SK-N-SH treated with all-trans-retinoic acid at 6 μM for 48 hours (cell line): ENCODE measurements around the gene PRSS16.

ENCODE experiments used
- ATAC-seq: fragments of 200-7000 bp; cut with Tn5 transposase; 3 replicates; pipeline ENCODE4 v1.9.1; 2020; ENCODE audit warnings: mild to moderate bottlenecking, moderate library complexity
- ARNTL ChIP-seq: fragments of 450-650 bp; formaldehyde crosslinking; IDR thresholded peaks from 2 replicates; pipeline ENCODE4 v1.5.0; 2020; ENCODE audit warnings: low read depth, mild to moderate bottlenecking, moderate library complexity, borderline replicate concordance
- BACH2 ChIP-seq: fragments of 250-450 bp; sonication (Bioruptor Pico); IDR thresholded peaks from 2 replicates; pipeline ENCODE4 v1.9.0; 2021; ENCODE audit warnings: mild to moderate bottlenecking, borderline replicate concordance
- CREB5 ChIP-seq: fragments of 250-450 bp; sonication (Bioruptor Pico); IDR thresholded peaks from 2 replicates; pipeline ENCODE4 v1.5.1; 2020; ENCODE audit warnings: low read depth, mild to moderate bottlenecking, moderate library complexity
- CSDC2 ChIP-seq: fragments of 250-450 bp; sonication (Bioruptor Pico); IDR thresholded peaks from 2 replicates; pipeline ENCODE4 v1.5.0; 2020; ENCODE audit warnings: mild to moderate bottlenecking, moderate library complexity
- CSRNP3 ChIP-seq: fragments of 250-450 bp; sonication (Bioruptor Pico); IDR thresholded peaks from 2 replicates; pipeline ENCODE4 v1.5.1; 2021; ENCODE audit warnings: mild to moderate bottlenecking, moderate library complexity
- GLIS3 ChIP-seq: fragments of 250-450 bp; sonication (Bioruptor Pico); IDR thresholded peaks from 2 replicates; pipeline ENCODE4 v1.5.0; 2020; ENCODE audit warnings: mild to moderate bottlenecking, moderate library complexity
- ISL1 ChIP-seq: fragments of 250-450 bp; sonication (Bioruptor Pico); IDR thresholded peaks from 2 replicates; pipeline ENCODE4 v2.1.2; 2022; ENCODE audit warnings: mild to moderate bottlenecking, moderate library complexity
- PATZ1 ChIP-seq: fragments of 250-450 bp; sonication (Bioruptor Pico); IDR thresholded peaks from 2 replicates; pipeline ENCODE4 v1.8.0; 2020; ENCODE audit warnings: mild to moderate bottlenecking, moderate library complexity, borderline replicate concordance
- POU6F1 ChIP-seq: fragments of 250-450 bp; sonication (Bioruptor Pico); IDR thresholded peaks from 2 replicates; pipeline ENCODE4 v1.8.0; 2021; ENCODE audit warnings: low read depth, mild to moderate bottlenecking, moderate library complexity, borderline replicate concordance
- PPARA ChIP-seq: fragments of 250-450 bp; sonication (Bioruptor Pico); IDR thresholded peaks from 2 replicates; pipeline ENCODE4 v1.5.0; 2020; ENCODE audit warnings: mild to moderate bottlenecking, borderline replicate concordance
- RARB ChIP-seq: fragments of 250-450 bp; sonication (Bioruptor Pico); IDR thresholded peaks from 2 replicates; pipeline ENCODE4 v1.8.0; 2021; ENCODE audit warnings: mild to moderate bottlenecking, moderate library complexity
- SNAI2 ChIP-seq: fragments of 250-450 bp; sonication (Bioruptor Pico); IDR thresholded peaks from 2 replicates; pipeline ENCODE4 v1.5.0; 2020; ENCODE audit warnings: mild to moderate bottlenecking, moderate library complexity
- TCF4 ChIP-seq: fragments of 250-450 bp; sonication (Bioruptor Pico); IDR thresholded peaks from 2 replicates; pipeline ENCODE4 v1.8.0; 2021; ENCODE audit warnings: mild to moderate bottlenecking, moderate library complexity, borderline replicate concordance
- TSHZ2 ChIP-seq: fragments of 250-450 bp; sonication (Bioruptor Pico); IDR thresholded peaks from 2 replicates; pipeline ENCODE4 v1.5.0; 2020; ENCODE audit warnings: mild to moderate bottlenecking, moderate library complexity
- ZC3H10 ChIP-seq: fragments of 250-450 bp; sonication (Bioruptor Pico); IDR thresholded peaks from 2 replicates; pipeline ENCODE4 v1.5.1; 2021; ENCODE audit warnings: mild to moderate bottlenecking, moderate library complexity
- ZFP3 ChIP-seq: fragments of 250-450 bp; sonication (Bioruptor Pico); IDR thresholded peaks from 2 replicates; pipeline ENCODE4 v1.5.0; 2020; ENCODE audit warnings: mild to moderate bottlenecking, moderate library complexity
- ZFP30 ChIP-seq: fragments of 450-650 bp; formaldehyde crosslinking; IDR thresholded peaks from 2 replicates; pipeline ENCODE4 v1.5.0; 2022; ENCODE audit warnings: mild to moderate bottlenecking, moderate library complexity
- ZNF565 ChIP-seq: fragments of 450-650 bp; formaldehyde crosslinking; conservative IDR thresholded peaks from 2 replicates; pipeline ENCODE4 v1.5.0; 2020; ENCODE audit warnings: low read depth, mild to moderate bottlenecking, moderate library complexity
- ZNF70 ChIP-seq: fragments of 450-650 bp; formaldehyde crosslinking; IDR thresholded peaks from 2 replicates; pipeline ENCODE4 v1.5.0; 2020; ENCODE audit warnings: mild to moderate bottlenecking, moderate library complexity
- ZNF8 ChIP-seq: fragments of 450-650 bp; formaldehyde crosslinking; IDR thresholded peaks from 2 replicates; pipeline ENCODE4 v1.5.0; 2020; ENCODE audit warnings: mild to moderate bottlenecking, moderate library complexity

The PRSS16 gene

GRCh38 chr6:27283279-27283678 is 35.8 kb downstream of the PRSS16 start:
- ATAC-seq, result no peak
- TF ChIP-seq ISL1 (CRISPR knock-in tag) (no peak), BACH2 (CRISPR knock-in tag) (no peak), SNAI2 (no peak), ZNF70 (CRISPR knock-in tag) (no peak), TCF4 (CRISPR knock-in tag) (no peak), RARB (CRISPR knock-in tag) (no peak), ZNF8 (no peak), ZFP3 (CRISPR knock-in tag) (no peak), PATZ1 (CRISPR knock-in tag) (no peak), POU6F1 (no peak), ARNTL (no peak), TSHZ2 (CRISPR knock-in tag) (no peak), GLIS3 (CRISPR knock-in tag) (no peak), PPARA (CRISPR knock-in tag) (no peak), CREB5 (CRISPR knock-in tag) (no peak), ZNF565 (CRISPR knock-in tag) (no peak), ZC3H10 (no peak), CSDC2 (no peak), ZFP30 (no peak)

- TF ChIP-seq ZC3H10, result no peak
- TF ChIP-seq GLIS3 (CRISPR knock-in tag), result no peak
- TF ChIP-seq TCF4 (CRISPR knock-in tag), result no peak
- TF ChIP-seq CSDC2, result no peak
- TF ChIP-seq ZFP3 (CRISPR knock-in tag), result no peak
- TF ChIP-seq SNAI2, result no peak
- TF ChIP-seq POU6F1, result no peak
- no peak for TF ChIP-seq PATZ1 (CRISPR knock-in tag)
- no peak for TF ChIP-seq ZNF565 (CRISPR knock-in tag)
- TF ChIP-seq CSRNP3 (CRISPR knock-in tag), result no peak
- no peak for TF ChIP-seq BACH2 (CRISPR knock-in tag)
- no peak for TF ChIP-seq ZNF8
- no peak for TF ChIP-seq PPARA (CRISPR knock-in tag)
- ATAC-seq, result no peak
These were observed 38.6 kb downstream of the PRSS16 start for GRCh38 chr6:27286141-27286540.
